SK-N-SH (cell line): ENCODE data around the gene FBXO40.

ENCODE experiments used
- CTCF ChIP-seq: fragments of 200-600 bp; sonication (generic); IDR thresholded peaks from 2 replicates; pipeline ENCODE4 v1.6.1; 2017; ENCODE audit warnings: antibody characterized with exemption, mild to moderate bottlenecking, moderate library complexity
- EP300 ChIP-seq, 2 experiments: IDR thresholded peaks; 2 replicates each; pipeline versions ENCODE4 v1.4.0 to v1.6.1; 2012; ENCODE audit warnings: borderline replicate concordance in 1 of 2, low read depth in 1 of 2, low read length in 1 of 2
- JUND ChIP-seq: IDR thresholded peaks from 2 replicates; pipeline ENCODE4 v1.4.0; 2012
- RAD21 ChIP-seq: IDR thresholded peaks from 2 replicates; pipeline ENCODE4 v1.6.1; 2012; ENCODE audit warnings: mild to moderate bottlenecking, low read length
- REST ChIP-seq: IDR thresholded peaks from 2 replicates; pipeline ENCODE4 v1.6.1; 2012; ENCODE audit warnings: mild to moderate bottlenecking, low read depth, low read length, moderate library complexity

GRCh38 chr3:121670676-121671075 lies 77.5 kb downstream of the FBXO40 start:
- TF ChIP-seq CTCF (no peak), RAD21 (no peak), JUND (no peak), EP300 (IDR thresholded peaks at IDR 0.05; ENCODE audit: borderline replicate concordance in 1 of 2, low read depth in 1 of 2, low read length in 1 of 2) (no peak), REST (no peak)
